HG03521 (cell line): Measurements from ENCODE around the gene STT3A.

Experiments used
- ATAC-seq: cut with Tn5 transposase; IDR thresholded peaks from one replicate; pipeline ENCODE4 v1.9.1; 2021; ENCODE audit warnings: mild to moderate bottlenecking, moderate library complexity; ENCODE audit not compliant: unreplicated experiment

The STT3A gene

DNA sequence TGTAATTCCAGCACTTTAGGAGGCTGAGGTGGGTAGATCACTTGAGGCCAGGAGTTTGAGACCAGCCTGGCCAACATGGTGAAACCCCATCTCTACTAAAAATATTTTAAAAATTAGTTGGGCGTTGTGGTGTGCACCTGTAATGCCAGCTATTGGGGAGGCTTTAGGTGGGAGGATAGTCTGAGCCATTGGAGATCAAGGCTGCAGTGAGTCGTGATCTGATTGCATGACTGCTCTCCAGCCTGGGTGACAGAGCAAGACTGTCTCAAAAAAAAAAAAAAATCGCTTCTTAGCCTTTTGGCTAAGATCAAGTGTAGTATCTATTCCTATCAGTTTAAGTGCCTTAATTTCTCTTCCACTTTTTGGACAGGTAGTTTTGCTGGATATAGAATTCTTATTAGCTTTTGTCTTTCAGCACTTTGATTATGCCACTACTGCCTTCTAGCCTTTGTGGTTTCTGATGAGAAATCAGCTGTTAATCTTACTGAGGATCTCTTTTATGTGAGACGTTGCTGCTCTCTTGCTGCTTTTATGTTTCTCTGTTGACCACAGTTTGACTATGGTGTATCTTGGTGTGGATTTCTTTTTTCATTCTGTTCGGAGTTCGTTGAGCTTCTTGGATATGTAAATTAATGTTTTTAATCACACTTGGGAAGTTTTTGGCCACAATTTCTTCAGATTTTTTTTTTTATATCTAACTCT, 57.0 kb downstream of the STT3A start:
- no peak for ATAC-seq

DNA sequence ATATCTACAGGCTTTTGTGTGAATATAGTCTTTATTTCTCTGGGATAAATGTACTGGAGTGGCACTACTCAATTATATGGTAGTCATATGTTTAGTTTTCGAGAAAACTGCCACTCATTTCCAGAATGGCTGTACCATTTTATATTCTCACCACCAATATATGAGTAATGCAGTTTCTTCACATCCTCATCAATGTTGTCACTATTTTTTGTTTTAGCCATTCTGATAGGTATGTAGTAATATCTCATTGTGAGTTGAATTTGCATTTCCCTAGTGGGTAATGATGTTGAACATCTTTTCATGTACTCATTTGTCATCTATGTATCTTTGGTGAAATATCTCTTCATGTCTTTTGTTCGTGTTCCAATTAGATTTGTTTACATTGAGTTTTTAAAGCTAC, 70.0 kb downstream of the STT3A start:
- ATAC-seq, result no peak

DNA sequence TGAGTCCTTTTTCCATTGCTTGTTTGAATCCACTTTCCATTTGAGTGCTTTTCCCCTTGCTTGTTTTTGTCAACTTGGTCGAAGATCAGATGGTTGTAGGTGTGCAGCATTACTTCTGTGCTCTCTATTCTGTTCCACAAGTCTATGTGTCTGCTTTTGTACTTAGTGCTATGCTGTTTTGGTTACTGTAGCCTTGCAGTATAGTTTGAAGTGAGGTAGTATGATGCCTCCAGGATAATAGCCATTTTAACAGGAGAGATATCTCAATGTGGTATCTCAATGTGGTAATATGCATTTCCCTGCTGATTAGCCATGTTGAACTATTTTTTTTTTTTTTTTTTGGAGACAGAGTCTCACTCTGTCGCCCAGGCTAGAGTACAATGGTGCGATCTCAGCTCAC, 71.3 kb downstream of the STT3A start:
- no peak for ATAC-seq

DNA sequence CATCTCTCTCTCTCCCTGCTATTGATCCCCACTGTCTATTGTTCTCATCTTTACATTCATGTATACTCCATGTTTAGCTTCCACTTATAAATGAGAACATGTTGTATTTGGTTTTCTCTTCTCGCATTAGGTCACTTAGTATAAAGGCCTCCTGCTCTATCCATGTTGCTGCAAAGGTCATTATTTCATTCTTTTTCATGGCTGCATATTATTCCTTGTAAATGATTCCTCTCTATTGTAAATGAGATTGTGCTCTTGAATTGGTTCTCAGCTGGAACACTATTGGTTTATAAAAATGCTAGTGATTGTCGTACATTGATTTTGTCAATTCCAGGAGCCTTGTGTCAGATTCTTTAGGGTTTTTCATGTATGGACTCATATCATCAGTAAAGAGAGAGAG, 74.5 kb downstream of the STT3A start:
- no peak for ATAC-seq

DNA sequence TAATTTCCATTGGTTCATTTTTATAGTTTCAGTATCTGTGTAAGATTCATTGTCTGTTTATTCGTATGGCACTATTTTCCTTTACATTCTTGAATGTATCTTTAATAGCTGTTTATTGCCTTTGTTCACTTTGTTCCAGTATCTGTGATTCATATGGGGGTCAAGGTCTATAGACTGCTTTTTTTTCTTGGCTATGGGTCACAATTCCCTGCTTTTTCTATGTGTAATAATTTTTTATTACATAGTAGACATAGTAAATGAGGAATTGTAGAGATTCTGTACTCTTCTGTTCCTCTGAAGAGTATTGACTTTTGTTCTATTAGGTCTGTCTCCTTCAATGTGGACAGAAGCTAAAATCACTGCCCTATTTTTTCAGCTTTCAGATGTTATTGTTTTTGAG, 77.5 kb downstream of the STT3A start:
- no peak for ATAC-seq

DNA sequence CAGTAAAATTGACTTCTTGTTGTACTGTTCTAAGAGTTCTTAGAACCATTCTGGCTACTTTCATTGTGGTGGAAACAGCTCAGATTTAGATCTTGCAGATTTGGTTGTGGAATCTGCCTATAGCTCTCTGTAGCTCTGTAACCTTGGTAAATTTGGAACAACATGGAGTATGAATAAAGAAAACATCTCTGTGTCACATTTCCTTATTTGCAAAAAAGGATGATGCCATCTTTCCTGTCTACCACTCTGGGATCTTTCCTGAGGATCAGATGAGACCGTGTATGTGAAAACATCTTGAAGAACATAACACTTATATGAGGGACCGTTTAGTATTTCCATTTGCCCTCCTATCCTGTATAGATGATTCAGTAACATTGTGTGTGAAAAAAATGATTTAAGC, 78.9 kb downstream of the STT3A start:
- no peak for ATAC-seq
